Neural crest cell (in vitro differentiated cells): Measurements from ENCODE around the gene ABCC6. TPM values are rescaled to one million over a fixed set of nuclear protein-coding genes. Genes with fewer than 3 reads are reported as not detected.

Source experiments
- DNase-seq: peaks from one replicate; pipeline ENCODE4 v3.0.0; 2021; ENCODE audit warnings: low read depth, mixed read lengths, low spot score
- H3K27ac Mint-ChIP-seq: one replicate; pipeline ENCODE4 v1.8.0; 2021; ENCODE audit warnings: mild to moderate bottlenecking, mixed read lengths; ENCODE audit not compliant: unreplicated experiment
- H3K27me3 Mint-ChIP-seq: 2 replicates; pipeline ENCODE4 v1.8.0; 2021; ENCODE audit warnings: low read depth, mild to moderate bottlenecking, mixed read lengths
- H3K36me3 Mint-ChIP-seq: 2 replicates; pipeline ENCODE4 v1.8.0; 2021; ENCODE audit warnings: low read depth, mild to moderate bottlenecking, mixed read lengths
- H3K4me1 Mint-ChIP-seq: 2 replicates; pipeline ENCODE4 v1.8.0; 2021; ENCODE audit warnings: mixed read lengths
- H3K4me3 Mint-ChIP-seq: one replicate; pipeline ENCODE4 v1.8.0; 2021; ENCODE audit warnings: mild to moderate bottlenecking, mixed read lengths
- H3K9me3 Mint-ChIP-seq: 2 replicates; pipeline ENCODE4 v1.8.0; 2021; ENCODE audit warnings: mixed read lengths
- CTCF ChIP-seq: fragments of 200-600 bp; sonication (generic); conservative IDR thresholded peaks from 2 replicates; pipeline ENCODE4 v1.5.0; 2021; ENCODE audit warnings: antibody characterized with exemption, mild to moderate bottlenecking
- total RNA-seq: library from RNA; stranded (reverse); gene quantifications from 2 replicates; pipeline ENCODE4 v1.2.1, GENCODE V29; 2021

ABCC6 gene
- total RNA-seq, 1 donor from 2014 or later, result 2.2 TPM

GRCh38 chr16:16116841-16117240, 106.5 kb downstream of the ABCC6 start:
- Mint-ChIP-seq H3K4me3 (no peak overlapping the region), H3K36me3 (peaks cover 37% of the 10 kb centered on the region), H3K27ac (no peak overlapping the region), H3K9me3 (no peaks in the 10 kb centered on the region), H3K4me1 (no peaks in the 10 kb centered on the region), H3K27me3 (no peaks in the 10 kb centered on the region)
- DNase-seq, result no peak
- no peak for TF ChIP-seq CTCF

GRCh38 chr16:16113076-16113475, 110.2 kb downstream of the ABCC6 start:
- no peaks in the 10 kb centered on the region for H3K27me3 Mint-ChIP-seq
- no peak for DNase-seq
- H3K27ac Mint-ChIP-seq, result no peak overlapping the region
- H3K36me3 Mint-ChIP-seq, result peaks cover 30% of the 10 kb centered on the region
- no peaks in the 10 kb centered on the region for H3K9me3 Mint-ChIP-seq
- no peak overlapping the region for H3K4me3 Mint-ChIP-seq
- TF ChIP-seq CTCF, result no peak
- no peaks in the 10 kb centered on the region for H3K4me1 Mint-ChIP-seq

- no peak overlapping the region for H3K4me3 Mint-ChIP-seq
- DNase-seq, result no peak
- no peaks in the 10 kb centered on the region for H3K4me1 Mint-ChIP-seq
- H3K27me3 Mint-ChIP-seq, result no peaks in the 10 kb centered on the region
- H3K36me3 Mint-ChIP-seq, result peaks cover 26% of the 10 kb centered on the region
- no peak for TF ChIP-seq CTCF
- no peak overlapping the region for H3K27ac Mint-ChIP-seq
- H3K9me3 Mint-ChIP-seq, result no peaks in the 10 kb centered on the region
These were observed 110.7 kb downstream of the ABCC6 start for GRCh38 chr16:16112450-16113053.

- Mint-ChIP-seq H3K4me1 (no peaks in the 10 kb centered on the region), H3K4me3 (no peak overlapping the region), H3K36me3 (peaks cover 18% of the 10 kb centered on the region), H3K27me3 (no peaks in the 10 kb centered on the region), H3K27ac (no peak overlapping the region), H3K9me3 (no peaks in the 10 kb centered on the region)
- DNase-seq, result no peak
- no peak for TF ChIP-seq CTCF
These were observed 111.7 kb downstream of the ABCC6 start for GRCh38 chr16:16111639-16112038.

- H3K27ac Mint-ChIP-seq, result no peak overlapping the region
- H3K4me1 Mint-ChIP-seq, result no peaks in the 10 kb centered on the region
- DNase-seq, result no peak
- no peaks in the 10 kb centered on the region for H3K27me3 Mint-ChIP-seq
- no peaks in the 10 kb centered on the region for H3K9me3 Mint-ChIP-seq
- H3K4me3 Mint-ChIP-seq, result no peak overlapping the region
- peaks cover 21% of the 10 kb centered on the region for H3K36me3 Mint-ChIP-seq
- TF ChIP-seq CTCF, result no peak
These were observed 113.2 kb downstream of the ABCC6 start for GRCh38 chr16:16110111-16110490.
